Measurements from ENCODE around the gene TMEM126A. TPM values are rescaled to one million over a fixed set of nuclear protein-coding genes. Genes with fewer than 3 reads are reported as not detected.

The TMEM126A gene
- total and polyA plus RNA-seq, 2 experiments from 2014 or later: 48.0 to 58.0 TPM

DNA sequence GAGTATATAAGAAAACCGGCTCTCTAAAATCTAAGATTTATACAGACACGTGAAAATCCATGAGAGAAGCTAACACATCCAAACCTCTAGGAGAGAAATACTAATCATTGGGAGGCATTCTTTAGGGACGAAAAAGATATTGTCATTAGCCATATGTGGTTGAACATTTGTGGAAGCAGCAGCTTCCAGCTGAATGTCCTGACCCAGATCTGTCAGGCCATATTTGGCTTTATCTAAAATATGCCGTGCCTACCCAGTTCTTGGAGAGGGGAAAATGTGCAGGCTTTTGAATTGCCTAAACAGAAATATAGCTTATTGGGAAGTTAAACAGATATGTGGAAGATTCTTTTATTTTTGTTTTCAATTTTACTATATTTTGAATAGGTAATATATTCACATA, 31.8 kb downstream of the TMEM126A start:
- Histone ChIP-seq H2AFZ (no peak overlapping the region), H3K9me2 (replicated peaks; ENCODE audit: insufficient read depth) (no peaks in the 10 kb centered on the region), H3K9me3 (ENCODE audit: low read depth) (no peaks in the 10 kb centered on the region), H3K4me3 (no peak overlapping the region), H3K27ac (no peak overlapping the region), H4K20me1 (ENCODE audit: insufficient read depth, poor library complexity, severe bottlenecking) (no peaks in the 10 kb centered on the region), H3K27me3 (peaks cover 3% of the 10 kb centered on the region), H3K36me3 (replicated peaks; ENCODE audit: insufficient read depth, low read depth) (no peaks in the 10 kb centered on the region), H3K4me1 (ENCODE audit: insufficient read depth) (no peaks in the 10 kb centered on the region), H3K79me2 (no peaks in the 10 kb centered on the region), H3K4me2 (no peak overlapping the region)
- TF ChIP-seq EZH2phosphoT487 (IDR thresholded peaks at IDR 0.05; ENCODE audit: low read depth, severe bottlenecking, unreplicated experiment) (no peak), EZH2 (IDR thresholded peaks at IDR 0.05; ENCODE audit: borderline replicate concordance) (no peak)
- TF ChIP-seq, protein P1, sequence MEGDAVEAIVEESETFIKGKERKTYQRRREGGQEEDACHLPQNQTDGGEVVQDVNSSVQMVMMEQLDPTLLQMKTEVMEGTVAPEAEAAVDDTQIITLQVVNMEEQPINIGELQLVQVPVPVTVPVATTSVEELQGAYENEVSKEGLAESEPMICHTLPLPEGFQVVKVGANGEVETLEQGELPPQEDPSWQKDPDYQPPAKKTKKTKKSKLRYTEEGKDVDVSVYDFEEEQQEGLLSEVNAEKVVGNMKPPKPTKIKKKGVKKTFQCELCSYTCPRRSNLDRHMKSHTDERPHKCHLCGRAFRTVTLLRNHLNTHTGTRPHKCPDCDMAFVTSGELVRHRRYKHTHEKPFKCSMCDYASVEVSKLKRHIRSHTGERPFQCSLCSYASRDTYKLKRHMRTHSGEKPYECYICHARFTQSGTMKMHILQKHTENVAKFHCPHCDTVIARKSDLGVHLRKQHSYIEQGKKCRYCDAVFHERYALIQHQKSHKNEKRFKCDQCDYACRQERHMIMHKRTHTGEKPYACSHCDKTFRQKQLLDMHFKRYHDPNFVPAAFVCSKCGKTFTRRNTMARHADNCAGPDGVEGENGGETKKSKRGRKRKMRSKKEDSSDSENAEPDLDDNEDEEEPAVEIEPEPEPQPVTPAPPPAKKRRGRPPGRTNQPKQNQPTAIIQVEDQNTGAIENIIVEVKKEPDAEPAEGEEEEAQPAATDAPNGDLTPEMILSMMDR (IDR thresholded peaks at IDR 0.05; ENCODE audit: poor library complexity): no peak
- WGBS (ENCODE audit: low lambda C conversion rate, missing lambda C conversion rate): 85% methylated on average over 4 of the region's 4 CpGs
- no peak for DNase-seq (ENCODE audit: low spot score)

DNA sequence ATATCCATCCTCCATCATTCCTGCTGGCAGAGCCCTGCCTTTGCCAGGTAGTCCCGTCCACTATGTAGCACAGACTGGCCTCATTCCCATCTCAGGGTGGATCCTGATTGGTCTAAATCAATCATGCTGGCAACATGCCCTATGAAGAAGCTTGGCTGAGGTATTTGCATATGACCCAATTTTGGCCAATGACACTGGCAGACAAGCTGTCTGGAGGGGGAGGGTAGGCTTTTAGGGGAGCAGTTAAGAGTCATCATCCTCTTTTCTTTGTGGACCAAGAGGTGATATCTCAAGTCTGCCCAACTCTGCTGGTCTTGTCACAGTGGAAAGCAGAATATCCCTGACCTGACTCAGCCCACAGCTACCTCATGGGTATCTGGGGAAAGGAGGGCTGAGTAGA, 33.1 kb downstream of the TMEM126A start:
- 63% methylated on average over 1 of the region's 1 CpG for WGBS (ENCODE audit: low lambda C conversion rate, missing lambda C conversion rate)
- Histone ChIP-seq H3K36me3 (replicated peaks; ENCODE audit: insufficient read depth, low read depth) (no peaks in the 10 kb centered on the region), H3K9me3 (ENCODE audit: low read depth) (no peaks in the 10 kb centered on the region), H3K27me3 (peaks cover 3% of the 10 kb centered on the region), H2AFZ (no peak overlapping the region), H3K27ac (no peak overlapping the region), H3K4me3 (no peak overlapping the region), H3K4me2 (no peak overlapping the region), H4K20me1 (ENCODE audit: insufficient read depth, poor library complexity, severe bottlenecking) (no peaks in the 10 kb centered on the region), H3K79me2 (no peaks in the 10 kb centered on the region), H3K9me2 (replicated peaks; ENCODE audit: insufficient read depth) (no peaks in the 10 kb centered on the region), H3K4me1 (ENCODE audit: insufficient read depth) (no peaks in the 10 kb centered on the region)
- DNase-seq (ENCODE audit: low spot score): no peak
- TF ChIP-seq, protein P1 (IDR thresholded peaks at IDR 0.05; ENCODE audit: poor library complexity): no peak
- TF ChIP-seq EZH2 (IDR thresholded peaks at IDR 0.05; ENCODE audit: borderline replicate concordance) (no peak), EZH2phosphoT487 (IDR thresholded peaks at IDR 0.05; ENCODE audit: low read depth, severe bottlenecking, unreplicated experiment) (no peak)

DNA sequence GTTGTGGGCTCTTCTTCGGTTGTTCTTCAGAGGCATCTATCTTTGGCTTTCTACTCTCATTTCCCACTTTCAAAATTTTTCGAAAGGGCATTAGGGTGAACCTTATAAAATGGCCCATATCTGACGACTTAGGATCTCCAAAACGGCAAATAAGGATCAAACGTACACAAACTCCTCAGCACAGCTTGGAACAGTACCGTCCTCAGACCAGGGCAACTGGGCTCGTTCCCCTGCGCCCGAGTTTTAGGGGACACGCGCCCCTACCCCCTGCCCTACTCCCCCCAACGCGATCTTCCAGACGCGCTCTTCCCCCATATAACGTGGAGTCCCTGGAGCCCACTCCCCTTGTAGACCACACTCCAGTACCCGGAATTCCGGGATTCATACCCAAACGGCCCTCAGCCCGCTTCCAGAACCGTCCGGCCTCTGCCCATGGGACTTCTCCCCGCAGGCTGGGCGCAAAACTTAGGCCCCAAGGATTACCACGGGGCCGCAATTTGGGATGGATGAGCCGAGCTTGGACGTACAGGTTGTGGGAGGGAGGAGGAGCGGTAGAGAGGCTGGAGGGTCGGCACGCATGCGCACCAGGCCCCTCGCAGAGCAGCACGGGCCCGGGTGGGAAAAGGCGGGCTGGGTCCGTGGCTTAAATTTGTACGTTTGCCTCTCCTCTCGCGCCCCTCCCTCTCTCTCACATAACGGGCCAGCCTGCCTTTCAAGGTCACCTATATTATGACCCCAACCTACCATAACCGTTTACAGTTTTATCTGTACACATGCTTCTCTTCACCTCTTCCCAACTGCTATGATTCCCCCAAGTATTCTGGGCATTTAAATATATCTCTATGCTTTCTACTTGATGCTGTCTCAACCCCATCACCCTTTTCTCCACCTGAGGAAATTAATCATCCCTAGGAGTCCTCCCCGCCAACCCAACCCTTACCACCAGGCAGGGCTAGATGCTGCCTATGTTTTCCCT, 34.9 kb downstream of the TMEM126A start:
- Histone ChIP-seq H3K79me2 (no peaks in the 10 kb centered on the region), H3K4me2 (no peak overlapping the region), H3K27ac (no peak overlapping the region), H3K4me3 (no peak overlapping the region), H3K9me3 (ENCODE audit: low read depth) (no peaks in the 10 kb centered on the region), H2AFZ (no peak overlapping the region), H4K20me1 (ENCODE audit: insufficient read depth, poor library complexity, severe bottlenecking) (no peaks in the 10 kb centered on the region), H3K36me3 (replicated peaks; ENCODE audit: insufficient read depth, low read depth) (no peaks in the 10 kb centered on the region), H3K9me2 (replicated peaks; ENCODE audit: insufficient read depth) (no peaks in the 10 kb centered on the region), H3K4me1 (ENCODE audit: insufficient read depth) (no peaks in the 10 kb centered on the region), H3K27me3 (peaks cover 3% of the 10 kb centered on the region)
- TF ChIP-seq EZH2 (IDR thresholded peaks at IDR 0.05; ENCODE audit: borderline replicate concordance) (no peak), EZH2phosphoT487 (IDR thresholded peaks at IDR 0.05; ENCODE audit: low read depth, severe bottlenecking, unreplicated experiment) (no peak)
- TF ChIP-seq, protein P1 (IDR thresholded peaks at IDR 0.05; ENCODE audit: poor library complexity): no peak
- no peak for DNase-seq (ENCODE audit: low spot score)
- 98% methylated on average over 38 of the region's 43 CpGs for WGBS (ENCODE audit: low lambda C conversion rate, missing lambda C conversion rate)

All from hepatocyte (in vitro differentiated cells).